A549 (cell line): Measurements from ENCODE around the gene VWA8. TPM values are rescaled to one million over a fixed set of nuclear protein-coding genes. Genes with fewer than 3 reads are reported as not detected.
A peak's percentile ranks its signal among the peaks of the same experiment; 100 is the strongest.

Source experiments
- ATAC-seq, 2 experiments: fragments of 200-7000 bp in 1 of 2; fragments of >200 bp in 1 of 2; cut with Nextera tagmentation in 1 of 2; cut with Tn5 transposase in 1 of 2; 3 replicates each; pipeline versions ENCODE4 v1.8.0 to v1.9.1; 2018 to 2020; ENCODE audit warnings: mild to moderate bottlenecking in 1 of 2, moderate library complexity in 1 of 2
- CTCF ChIA-PET: fragments of 300-600 bp; sonication (Branson Sonifier 250); formaldehyde crosslinking; extraction: SDS; loops from one replicate; lab custom pipeline; 2021; ENCODE audit warnings: antibody characterized with exemption, inconsistent platforms; lab: Yijun Ruan, JAX
- POLR2A ChIA-PET: fragments of 350-600 bp; formaldehyde crosslinking; extraction: SDS; loops from one replicate; lab custom pipeline; 2021; ENCODE audit warnings: antibody characterized with exemption, inconsistent platforms; lab: Yijun Ruan, JAX
- DNase-seq, 2 experiments: peaks; one replicate each; pipeline versions ENCODE4 v3.0.0 to v3.0.0-alpha.2; 2011 to 2016; ENCODE audit warnings: low read depth in 1 of 2, low spot score in 1 of 2
- FAIRE-seq: peaks from 2 replicates; lab custom pipeline; 2011; peaks lifted over from hg19 to GRCh38; lab: Jason Lieb, UNC
- H3K27ac ChIP-seq, 2 experiments: fragments of >200 bp; sonication (Bioruptor Twin); formaldehyde crosslinking; 3 replicates each; pipeline ENCODE4 v1.5.1; 2016 to 2017
- H3K4me1 ChIP-seq: fragments of >200 bp; sonication (Bioruptor Twin); formaldehyde crosslinking; 3 replicates; pipeline ENCODE4 v1.6.1; 2016
- H3K4me2 ChIP-seq: fragments of >200 bp; sonication (Bioruptor Twin); formaldehyde crosslinking; 3 replicates; pipeline ENCODE4 v1.6.1; 2016
- H3K4me3 ChIP-seq: fragments of >200 bp; sonication (Bioruptor Twin); formaldehyde crosslinking; 3 replicates; pipeline ENCODE4 v1.5.1; 2016
- H3K9me3 ChIP-seq: fragments of >200 bp; sonication (Bioruptor Twin); formaldehyde crosslinking; 3 replicates; pipeline ENCODE4 v1.6.1; 2016
- BHLHE40 ChIP-seq: IDR thresholded peaks from 2 replicates; pipeline ENCODE4 v1.6.1; 2012; ENCODE audit warnings: low read depth, low read length, inconsistent platforms
- CEBPB ChIP-seq, 2 experiments: fragments of >200 bp in 1 of 2; sonication (Bioruptor Twin) in 1 of 2; formaldehyde crosslinking in 1 of 2; IDR thresholded peaks; 2 replicates each; pipeline ENCODE4 v1.6.1; 2012 to 2016
- CTCF ChIP-seq: fragments of >200 bp; sonication (Bioruptor Twin); formaldehyde crosslinking; IDR thresholded peaks from 3 replicates; pipeline ENCODE4 v1.5.1; 2016
- E2F6 ChIP-seq: IDR thresholded peaks from 2 replicates; pipeline ENCODE4 v1.6.1; 2012; ENCODE audit warnings: low read depth, borderline replicate concordance
- FOSB ChIP-seq: fragments of 250-450 bp; sonication (Bioruptor Pico); IDR thresholded peaks from 2 replicates; pipeline ENCODE4 v1.5.0; 2020; ENCODE audit warnings: mild to moderate bottlenecking, moderate library complexity
- GATA3 ChIP-seq: IDR thresholded peaks from 2 replicates; pipeline ENCODE4 v1.6.1; 2012; ENCODE audit warnings: borderline replicate concordance
- HDAC2 ChIP-seq: fragments of 200-600 bp; sonication (generic); IDR thresholded peaks from 2 replicates; pipeline ENCODE4 v1.6.1; 2016
- HEYL ChIP-seq: fragments of 250-450 bp; sonication (Bioruptor Pico); IDR thresholded peaks from 2 replicates; pipeline ENCODE4 v1.8.0; 2021; ENCODE audit warnings: mild to moderate bottlenecking, moderate library complexity
- HMGXB4 ChIP-seq: fragments of 250-450 bp; sonication (Bioruptor Pico); IDR thresholded peaks from 2 replicates; pipeline ENCODE4 v1.5.0; 2021; ENCODE audit warnings: mild to moderate bottlenecking, moderate library complexity, borderline replicate concordance
- HOXB13 ChIP-seq: fragments of 250-450 bp; sonication (Bioruptor Pico); IDR thresholded peaks from 2 replicates; pipeline ENCODE4 v1.5.0; 2020; ENCODE audit warnings: low read depth, mild to moderate bottlenecking, moderate library complexity
- JUN ChIP-seq, 2 experiments: fragments of >200 bp; sonication (Bioruptor Twin); formaldehyde crosslinking; IDR thresholded peaks; 2 replicates in 1 of 2; 3 replicates in 1 of 2; pipeline ENCODE4 v1.6.1; 2016 to 2017
- MAZ ChIP-seq: fragments of 150-350 bp; IDR thresholded peaks from 2 replicates; pipeline ENCODE4 v1.6.1; 2014; ENCODE audit warnings: antibody characterized with exemption, low read depth, low read length, borderline replicate concordance
- NFE2L2 ChIP-seq: fragments of 150-350 bp; conservative IDR thresholded peaks from 2 replicates; pipeline ENCODE4 v1.6.1; 2014; ENCODE audit warnings: low read length
- PBX3 ChIP-seq: IDR thresholded peaks from 2 replicates; pipeline ENCODE4 v1.6.1; 2012
- POLR2AphosphoS2 ChIP-seq: conservative IDR thresholded peaks from 2 replicates; pipeline ENCODE4 v1.6.1; 2012; ENCODE audit warnings: low read length, improper control_type of control experiment, inconsistent platforms
- RARB ChIP-seq: fragments of 250-450 bp; sonication (Bioruptor Pico); IDR thresholded peaks from 2 replicates; pipeline ENCODE4 v1.8.0; 2021; ENCODE audit warnings: mild to moderate bottlenecking, moderate library complexity
- RCOR1 ChIP-seq: fragments of 150-350 bp; IDR thresholded peaks from 2 replicates; pipeline ENCODE4 v1.6.1; 2014; ENCODE audit warnings: antibody characterized with exemption, low read length, low read depth
- RFX5 ChIP-seq: fragments of 450-650 bp; IDR thresholded peaks from 2 replicates; pipeline ENCODE4 v1.7.1; 2014; ENCODE audit warnings: antibody characterized with exemption, mild to moderate bottlenecking, moderate library complexity
- USF2 ChIP-seq: fragments of 450-650 bp; IDR thresholded peaks from 2 replicates; pipeline ENCODE4 v1.6.1; 2014; ENCODE audit warnings: antibody characterized with exemption
- WGBS: methylation state at CpG from one replicate; pipeline ENCODE4 v1.1.6; 2017; ENCODE audit errors: missing lambda C conversion rate; 5-methylcytosine and 5-hydroxymethylcytosine counted together
- polyA plus RNA-seq, 4 experiments: library from polyadenylated mRNA; depleted of rRNA in 3 of 4; stranded (reverse); fragments of >200 nt; fragmentation: RNase III in 1 of 4; extraction: RNeasy Plus Mini Kit Qiagen cat#74134 plus additional on column Dnase treatment in 1 of 4; gene quantifications; 2 replicates in 3 of 4; 3 replicates in 1 of 4; pipeline ENCODE4 v1.2.3, GENCODE V29; 2011 to 2017

The VWA8 gene
- polyA plus RNA-seq, 2 of the 4 experiments (the other 2 are of a cell fraction) = 6.4 to 15.3 TPM

GRCh38 chr13:41693434-41693833 lies 267.5 kb downstream of the VWA8 start:
- DNase-seq (no peak), ATAC-seq (no peak), FAIRE-seq (no peak)
- WGBS = 64% methylated on average over 1 of the region's 1 CpG
- Histone ChIP-seq H3K9me3 (no peaks in the 10 kb centered on the region), H3K27ac (peak overlapping the region in 1 of 2 experiments; percentile 76; a peak in 3 of 6 replicates), H3K4me2 (peak overlapping the region; percentile 83; the same call in 2 of the 3 replicates), H3K4me3 (no peak overlapping the region), H3K4me1 (peaks cover 55% of the 10 kb centered on the region)
- TF ChIP-seq RARB (CRISPR knock-in tag) (no peak), RFX5 (no peak), GATA3 (no peak), CTCF (no peak), PBX3 (no peak), JUN (IDR thresholded peaks at IDR 0.05) (no peak), HEYL (CRISPR knock-in tag) (no peak), BHLHE40 (no peak), USF2 (no peak), HOXB13 (CRISPR knock-in tag) (no peak)
- ChIA-PET CTCF (interaction anchor here (0.6 to 2.1 kb wide), 2 partner anchors 25 to 172 kb away, joined by 3 to 5 read pairs; no protein-coding TSS in a partner anchor), POLR2A (no interaction called here)

GRCh38 chr13:41691274-41691673 lies 269.6 kb downstream of the VWA8 start:
- CTCF ChIA-PET = no interaction called here
- FAIRE-seq = no peak
- H3K27ac ChIP-seq = no peak overlapping the region
- POLR2A ChIA-PET = no interaction called here
- no peak for DNase-seq
- ATAC-seq = no peak
- peaks cover 39% of the 10 kb centered on the region for H3K4me1 ChIP-seq
- WGBS = 79% methylated on average over 1 of the region's 1 CpG
- no peak overlapping the region for H3K4me3 ChIP-seq
- H3K4me2 ChIP-seq = no peak overlapping the region
- TF ChIP-seq RARB (CRISPR knock-in tag) = no peak
- no peak for TF ChIP-seq HDAC2
- TF ChIP-seq GATA3 = no peak
- TF ChIP-seq RCOR1 = no peak
- TF ChIP-seq FOSB (CRISPR knock-in tag) = no peak
- no peak for TF ChIP-seq MAZ
- no peak for TF ChIP-seq POLR2AphosphoS2
- no peak for TF ChIP-seq E2F6
- TF ChIP-seq NFE2L2 = no peak
- TF ChIP-seq HMGXB4 = no peak
- TF ChIP-seq BHLHE40 = no peak
- TF ChIP-seq CEBPB (IDR thresholded peaks at IDR 0.05) = no peak
- TF ChIP-seq HOXB13 (CRISPR knock-in tag) = no peak
- no peaks in the 10 kb centered on the region for H3K9me3 ChIP-seq
